ENCODE data around the gene IFNA13.

DNA sequence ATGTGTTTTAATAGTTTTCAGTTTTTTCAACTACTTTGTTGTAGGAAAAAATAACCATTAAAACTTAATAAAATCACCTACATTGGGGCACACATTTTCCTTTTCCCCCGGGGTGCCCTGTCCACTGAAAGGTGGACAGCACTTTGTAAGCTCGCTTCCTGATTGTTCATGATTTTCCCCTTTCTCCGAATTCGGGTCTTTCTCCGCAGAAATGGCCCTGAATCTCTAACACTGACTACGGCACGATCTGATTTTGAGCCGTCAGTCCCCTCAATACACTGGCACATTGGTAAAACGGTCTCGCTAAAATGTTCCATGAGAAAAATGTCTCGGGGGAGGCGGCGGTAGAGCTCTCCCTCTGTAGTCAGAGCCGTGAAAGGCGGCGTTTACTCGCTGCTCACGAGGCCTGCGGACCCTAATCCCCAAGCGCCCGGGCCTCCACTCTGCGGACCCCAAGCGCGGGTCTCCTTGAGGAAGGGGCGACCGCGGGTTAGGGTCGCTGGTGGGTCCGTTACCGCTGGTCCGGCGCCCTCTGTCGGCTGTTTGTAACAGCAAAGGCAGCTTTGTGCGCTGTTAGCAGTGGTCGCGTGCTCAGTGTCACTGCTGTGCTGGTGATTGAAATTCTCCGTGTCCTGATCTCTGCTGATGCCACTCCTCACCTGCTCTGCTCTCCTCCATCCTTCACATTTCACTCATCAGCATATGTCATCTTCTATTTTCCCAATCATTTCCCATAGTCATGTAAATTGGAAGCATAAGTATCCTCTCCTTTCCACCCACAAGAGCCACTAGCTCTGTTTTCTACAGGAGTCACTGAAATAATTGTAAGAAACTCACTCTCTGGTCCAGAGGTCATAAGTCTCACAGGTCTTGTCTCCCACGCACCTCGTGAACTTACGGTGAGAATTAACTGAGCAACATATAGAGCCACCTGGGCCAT, 28.2 kb upstream of the IFNA13 start:
- TF ChIP-seq POLR2A (IDR thresholded peaks at IDR 0.05; ENCODE audit: low read depth, low read length) (no peak), POLR2AphosphoS5 (IDR thresholded peaks at IDR 0.05; ENCODE audit: low read depth, low read length) (no peak), TAF1 (IDR thresholded peaks at IDR 0.05; ENCODE audit: borderline replicate concordance, low read depth, low read length) (no peak)

Data from GM12892 (cell line).